Calu3 (cell line): ENCODE data around the gene ZNF496. TPM values are rescaled to one million over a fixed set of nuclear protein-coding genes. Genes with fewer than 3 reads are reported as not detected.

Experiments used
- BruUV-seq: library from RNA; stranded (reverse); fragments of 400-500 nt; replicated peaks from 2 replicates; lab custom pipeline; 2021; lab: Mats Ljungman, UMichigan
- CTCF ChIA-PET: fragments of 300-600 bp; sonication (Branson Sonifier 250); formaldehyde crosslinking; loops from one replicate; lab custom pipeline; 2022; ENCODE audit warnings: antibody characterized with exemption; lab: Charles Lee
- DNase-seq: peaks from one replicate; pipeline ENCODE4 v3.0.0; 2022
- H3K27ac Mint-ChIP-seq: one replicate; pipeline ENCODE4 v1.8.0; 2022; ENCODE audit warnings: mixed read lengths; ENCODE audit not compliant: unreplicated experiment
- H3K27me3 Mint-ChIP-seq: one replicate; pipeline ENCODE4 v1.8.0; 2022; ENCODE audit warnings: mixed read lengths; ENCODE audit not compliant: unreplicated experiment
- H3K36me3 Mint-ChIP-seq: one replicate; pipeline ENCODE4 v1.8.0; 2022; ENCODE audit warnings: mild to moderate bottlenecking, moderate library complexity, mixed read lengths; ENCODE audit not compliant: insufficient read depth, unreplicated experiment
- H3K4me1 Mint-ChIP-seq: one replicate; pipeline ENCODE4 v1.8.0; 2022; ENCODE audit warnings: mild to moderate bottlenecking, low read depth, mixed read lengths; ENCODE audit not compliant: unreplicated experiment
- H3K4me3 Mint-ChIP-seq: one replicate; pipeline ENCODE4 v1.8.0; 2022; ENCODE audit warnings: mild to moderate bottlenecking, low read depth, moderate library complexity, mixed read lengths; ENCODE audit not compliant: unreplicated experiment
- H3K9me3 Mint-ChIP-seq: one replicate; pipeline ENCODE4 v1.8.0; 2022; ENCODE audit warnings: low read depth, mixed read lengths; ENCODE audit not compliant: unreplicated experiment
- intact Hi-C: fragments of 100-400 bp; cut with micrococcal nuclease; formaldehyde crosslinking; loops from one replicate; pipeline ENCODE4 v1.10.0; 2022; ENCODE audit not compliant: unreplicated experiment
- total RNA-seq: library from RNA; stranded (reverse); gene quantifications from 2 replicates; pipeline ENCODE4 v1.2.3, GENCODE V29; 2022
- TF ChIP-seq, protein P1 (sequence below): fragments of 200-600 bp; IDR thresholded peaks from one replicate; pipeline ENCODE4 v1.8.0; 2022; ENCODE audit warnings: antibody characterized with exemption; ENCODE audit not compliant: unreplicated experiment

ZNF496 gene
- total RNA-seq, 1 experiment from 2014 or later = 36.9 TPM

DNA sequence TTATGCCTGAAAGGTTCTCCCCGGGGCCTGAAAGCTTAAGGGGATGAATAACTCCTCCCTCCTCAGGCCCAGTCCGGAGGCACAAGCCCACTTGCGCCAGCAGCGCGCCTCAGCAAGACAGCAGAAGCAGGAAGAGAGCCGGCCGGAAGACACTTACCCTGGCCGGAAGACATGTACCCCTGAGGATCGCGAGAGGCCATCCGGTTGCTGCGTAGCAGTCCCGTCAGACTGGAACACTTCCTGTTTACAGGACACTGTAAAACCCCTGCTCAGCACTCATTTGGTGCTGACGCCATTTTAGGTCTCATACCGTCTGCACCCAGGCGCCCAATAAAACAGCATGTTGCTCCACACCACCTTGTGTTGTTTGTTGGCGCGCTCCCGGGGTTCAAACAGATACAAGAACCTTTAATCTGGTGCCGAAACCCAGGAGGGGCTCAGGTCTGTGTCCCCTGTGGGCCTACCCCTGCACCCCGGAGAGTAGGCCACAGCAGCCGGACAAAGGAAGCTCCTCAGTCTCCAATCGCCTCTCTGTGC lies 45.5 kb downstream of the ZNF496 start:
- DNase-seq = no peak
- no TSS peak for BruUV-seq
- CTCF ChIA-PET = no interaction called here
- Mint-ChIP-seq H3K4me3 (no peak overlapping the region), H3K4me1 (no peaks in the 10 kb centered on the region), H3K27me3 (no peaks in the 10 kb centered on the region), H3K27ac (no peak overlapping the region), H3K36me3 (peaks cover 8% of the 10 kb centered on the region), H3K9me3 (peaks cover 25% of the 10 kb centered on the region)
- intact Hi-C loops = no loop called here
- TF ChIP-seq, protein P1, sequence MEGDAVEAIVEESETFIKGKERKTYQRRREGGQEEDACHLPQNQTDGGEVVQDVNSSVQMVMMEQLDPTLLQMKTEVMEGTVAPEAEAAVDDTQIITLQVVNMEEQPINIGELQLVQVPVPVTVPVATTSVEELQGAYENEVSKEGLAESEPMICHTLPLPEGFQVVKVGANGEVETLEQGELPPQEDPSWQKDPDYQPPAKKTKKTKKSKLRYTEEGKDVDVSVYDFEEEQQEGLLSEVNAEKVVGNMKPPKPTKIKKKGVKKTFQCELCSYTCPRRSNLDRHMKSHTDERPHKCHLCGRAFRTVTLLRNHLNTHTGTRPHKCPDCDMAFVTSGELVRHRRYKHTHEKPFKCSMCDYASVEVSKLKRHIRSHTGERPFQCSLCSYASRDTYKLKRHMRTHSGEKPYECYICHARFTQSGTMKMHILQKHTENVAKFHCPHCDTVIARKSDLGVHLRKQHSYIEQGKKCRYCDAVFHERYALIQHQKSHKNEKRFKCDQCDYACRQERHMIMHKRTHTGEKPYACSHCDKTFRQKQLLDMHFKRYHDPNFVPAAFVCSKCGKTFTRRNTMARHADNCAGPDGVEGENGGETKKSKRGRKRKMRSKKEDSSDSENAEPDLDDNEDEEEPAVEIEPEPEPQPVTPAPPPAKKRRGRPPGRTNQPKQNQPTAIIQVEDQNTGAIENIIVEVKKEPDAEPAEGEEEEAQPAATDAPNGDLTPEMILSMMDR = no peak

DNA sequence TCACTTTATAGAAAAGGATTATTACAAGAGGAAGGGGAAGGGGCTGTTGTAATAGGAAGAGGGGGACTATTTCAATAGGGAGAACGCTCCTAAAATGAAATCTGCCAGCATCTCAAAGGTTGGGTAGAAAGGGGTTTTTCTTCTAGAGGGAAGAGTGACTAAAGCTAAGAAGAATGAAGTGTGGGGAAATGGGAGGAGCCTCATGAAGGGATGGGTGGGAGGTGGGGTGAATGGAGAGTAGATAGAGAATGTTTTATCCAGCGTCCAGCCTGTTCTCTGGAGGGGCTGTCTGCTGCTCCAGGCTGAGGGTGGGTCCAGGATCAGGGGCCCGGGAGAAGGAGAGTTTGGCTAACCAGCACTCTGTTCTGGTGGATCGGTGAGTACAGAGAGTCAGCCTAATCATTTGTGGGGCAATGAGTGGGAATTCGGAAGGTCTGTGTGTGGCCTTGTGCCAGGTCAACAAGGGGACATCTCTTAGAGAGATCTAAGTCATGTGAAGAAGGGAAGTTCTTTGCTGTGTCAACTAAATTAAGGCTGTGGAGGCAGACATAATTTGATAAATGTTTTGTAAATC lies 50.6 kb downstream of the ZNF496 start:
- CTCF ChIA-PET = no interaction called here
- H3K27me3 Mint-ChIP-seq = no peaks in the 10 kb centered on the region
- intact Hi-C loops = no loop called here

DNA sequence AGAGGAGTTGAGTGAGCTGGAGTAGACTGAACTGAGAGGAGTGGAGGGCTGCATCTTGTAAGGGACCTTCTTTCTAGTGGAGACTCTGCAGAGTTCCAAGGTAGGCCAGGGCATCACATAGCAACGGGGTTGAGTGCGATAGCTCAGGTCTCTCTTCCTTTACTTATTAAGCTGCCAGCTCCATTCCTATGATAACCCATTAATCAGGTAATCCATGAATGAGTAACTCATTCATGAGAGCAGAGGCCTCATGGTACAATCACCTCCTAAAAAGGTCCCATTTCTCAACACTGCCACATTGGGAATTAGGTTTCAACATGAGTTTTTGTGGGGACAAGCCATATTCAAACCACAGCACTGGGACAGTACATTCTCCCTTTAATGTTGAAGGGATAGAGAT lies 54.5 kb downstream of the ZNF496 start:
- intact Hi-C loops = no loop called here
- peaks cover 20% of the 10 kb centered on the region for H3K9me3 Mint-ChIP-seq
- no TSS peak for BruUV-seq
- H3K27ac Mint-ChIP-seq = no peak overlapping the region
- no peaks in the 10 kb centered on the region for H3K36me3 Mint-ChIP-seq
- CTCF ChIA-PET = no interaction called here
- no peaks in the 10 kb centered on the region for H3K27me3 Mint-ChIP-seq
- no peaks in the 10 kb centered on the region for H3K4me1 Mint-ChIP-seq
- no peak for DNase-seq
- TF ChIP-seq, protein P1 = no peak
- no peak overlapping the region for H3K4me3 Mint-ChIP-seq

More for the DNA sequence above, 50.6 kb downstream of the ZNF496 start:
- TF ChIP-seq, protein P1 = no peak
- no peak overlapping the region for H3K4me3 Mint-ChIP-seq
- no peak for DNase-seq
- H3K4me1 Mint-ChIP-seq = no peaks in the 10 kb centered on the region
- H3K36me3 Mint-ChIP-seq = no peaks in the 10 kb centered on the region
- no TSS peak for BruUV-seq
- no peak overlapping the region for H3K27ac Mint-ChIP-seq
- H3K9me3 Mint-ChIP-seq = peaks cover 20% of the 10 kb centered on the region

- no peak overlapping the region for H3K27ac Mint-ChIP-seq
- H3K4me3 Mint-ChIP-seq = no peak overlapping the region
- no peak for DNase-seq
- H3K27me3 Mint-ChIP-seq = no peaks in the 10 kb centered on the region
- CTCF ChIA-PET = no interaction called here
- peaks cover 26% of the 10 kb centered on the region for H3K9me3 Mint-ChIP-seq
- intact Hi-C loops = no loop called here
- no peaks in the 10 kb centered on the region for H3K36me3 Mint-ChIP-seq
- TF ChIP-seq, protein P1 = no peak
- no peaks in the 10 kb centered on the region for H3K4me1 Mint-ChIP-seq
- BruUV-seq = no TSS peak
These were observed 56.9 kb downstream of the ZNF496 start for GRCh38 chr1:247274605-247275256.
